GM19193 (cell line): ENCODE results near the gene CALB2.

Experiments
- POLR2A ChIP-seq: IDR thresholded peaks from 4 replicates; pipeline ENCODE4 v1.6.1; 2011; ENCODE audit not compliant: insufficient read depth, insufficient read length; ENCODE audit errors: extremely low read depth

Gene CALB2

GRCh38 chr16:71367241-71367976 is 8.9 kb downstream of the CALB2 start:
- TF ChIP-seq POLR2A: no peak

- TF ChIP-seq POLR2A: no peak
Measured at GRCh38 chr16:71368958-71369357, 10.4 kb downstream of the CALB2 start.

GRCh38 chr16:71369494-71369893 is 11.0 kb downstream of the CALB2 start:
- no peak for TF ChIP-seq POLR2A

DNA sequence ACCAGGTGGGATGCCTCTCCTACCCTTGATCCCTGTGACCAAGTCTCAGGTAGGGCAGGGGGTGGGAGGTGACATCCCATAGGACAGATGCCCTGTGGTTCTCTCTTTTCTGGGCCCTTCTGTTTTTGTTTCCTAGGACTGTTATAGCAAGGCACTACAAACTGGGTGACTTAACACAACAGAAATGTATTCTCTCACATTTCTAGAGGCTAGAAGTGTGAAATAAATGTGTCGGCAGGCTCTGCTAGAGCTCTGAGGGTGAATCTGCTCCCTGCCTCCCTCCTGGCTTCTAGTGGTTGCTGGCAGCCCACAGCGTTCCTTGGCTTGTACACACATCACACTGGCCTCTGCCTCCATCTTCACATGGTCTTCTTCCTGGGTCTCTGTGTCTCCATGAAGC is 12.7 kb downstream of the CALB2 start:
- TF ChIP-seq POLR2A: no peak

GRCh38 chr16:71373073-71373472 is 14.6 kb downstream of the CALB2 start:
- TF ChIP-seq POLR2A: no peak

DNA sequence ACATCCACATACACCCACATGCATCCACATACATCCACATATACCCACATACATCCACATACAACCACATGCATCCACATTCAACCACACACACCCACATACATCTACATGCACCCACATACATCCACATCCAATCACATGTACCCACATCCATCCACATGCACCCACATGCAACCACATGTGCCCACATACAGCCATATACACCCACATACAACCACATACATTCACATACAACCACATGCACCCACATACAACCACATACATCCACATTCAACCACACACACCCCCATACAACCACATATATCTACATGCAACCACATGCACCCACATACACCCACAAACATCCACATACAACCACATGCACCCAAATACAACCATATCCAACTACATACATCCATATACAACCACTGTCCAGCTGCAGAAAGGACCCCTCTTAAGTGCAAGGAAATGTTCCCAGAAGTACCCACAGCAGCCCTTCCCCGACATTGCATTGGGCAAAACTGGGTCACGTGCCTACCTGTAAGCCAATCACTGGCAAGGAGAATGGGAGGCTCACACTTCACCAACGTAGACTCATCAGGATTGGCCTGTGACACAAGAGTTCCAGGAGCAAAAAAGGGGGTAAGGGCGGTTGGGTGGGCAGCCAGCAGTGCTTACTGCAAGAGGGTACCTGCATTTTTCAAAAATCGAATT is 18.1 kb downstream of the CALB2 start:
- TF ChIP-seq POLR2A: no peak

- TF ChIP-seq POLR2A: no peak
Measured at GRCh38 chr16:71379711-71380110, 21.2 kb downstream of the CALB2 start.

DNA sequence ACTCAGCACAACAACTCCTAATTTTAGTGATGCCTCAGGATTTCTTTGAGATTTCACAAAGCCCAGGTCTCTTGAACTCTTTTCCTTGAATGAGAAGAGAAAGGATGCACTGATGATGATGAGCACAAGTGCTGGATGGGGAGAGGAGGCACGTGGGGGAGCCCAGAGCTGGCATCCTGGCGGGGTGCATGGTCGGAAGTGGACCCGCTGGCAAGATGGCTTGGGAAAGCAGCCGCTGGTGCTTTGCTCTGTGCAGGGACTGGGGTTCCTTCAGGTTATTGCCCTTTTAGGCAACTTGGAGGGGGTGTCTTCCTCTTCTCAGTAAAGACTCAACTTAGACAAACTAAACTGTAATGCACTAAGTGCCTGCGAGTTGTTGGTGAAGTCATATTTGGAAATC is 22.3 kb downstream of the CALB2 start:
- TF ChIP-seq POLR2A: no peak

GRCh38 chr16:71383054-71383773 is 24.7 kb downstream of the CALB2 start:
- TF ChIP-seq POLR2A: no peak

DNA sequence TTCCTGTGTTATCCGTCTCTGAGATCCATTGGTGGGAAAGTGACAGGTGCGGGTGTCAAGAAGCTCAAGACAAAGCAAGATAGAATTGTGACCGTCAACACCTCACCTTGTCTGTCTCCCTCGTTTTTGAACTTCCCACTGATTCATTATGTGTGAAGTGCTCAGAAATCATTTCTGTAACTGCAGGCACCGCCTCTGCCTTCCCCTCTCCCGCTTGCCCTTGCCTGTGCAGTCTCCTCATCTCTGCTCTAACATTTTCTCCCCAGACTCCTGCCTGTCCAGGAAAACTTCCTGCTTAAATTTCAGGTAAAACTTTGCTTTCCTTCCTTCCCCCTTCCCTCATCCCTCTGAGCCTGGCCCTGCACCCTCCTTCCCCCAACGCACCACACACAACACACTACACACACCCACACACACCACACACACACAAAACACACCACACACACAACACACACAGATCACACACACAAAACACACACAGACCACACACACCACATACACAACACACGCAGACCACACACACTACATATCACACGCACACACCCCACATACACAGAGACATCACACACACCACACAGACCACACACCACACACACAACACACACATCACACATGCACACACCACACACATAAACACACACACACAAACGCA is 25.7 kb downstream of the CALB2 start:
- no peak for TF ChIP-seq POLR2A

DNA sequence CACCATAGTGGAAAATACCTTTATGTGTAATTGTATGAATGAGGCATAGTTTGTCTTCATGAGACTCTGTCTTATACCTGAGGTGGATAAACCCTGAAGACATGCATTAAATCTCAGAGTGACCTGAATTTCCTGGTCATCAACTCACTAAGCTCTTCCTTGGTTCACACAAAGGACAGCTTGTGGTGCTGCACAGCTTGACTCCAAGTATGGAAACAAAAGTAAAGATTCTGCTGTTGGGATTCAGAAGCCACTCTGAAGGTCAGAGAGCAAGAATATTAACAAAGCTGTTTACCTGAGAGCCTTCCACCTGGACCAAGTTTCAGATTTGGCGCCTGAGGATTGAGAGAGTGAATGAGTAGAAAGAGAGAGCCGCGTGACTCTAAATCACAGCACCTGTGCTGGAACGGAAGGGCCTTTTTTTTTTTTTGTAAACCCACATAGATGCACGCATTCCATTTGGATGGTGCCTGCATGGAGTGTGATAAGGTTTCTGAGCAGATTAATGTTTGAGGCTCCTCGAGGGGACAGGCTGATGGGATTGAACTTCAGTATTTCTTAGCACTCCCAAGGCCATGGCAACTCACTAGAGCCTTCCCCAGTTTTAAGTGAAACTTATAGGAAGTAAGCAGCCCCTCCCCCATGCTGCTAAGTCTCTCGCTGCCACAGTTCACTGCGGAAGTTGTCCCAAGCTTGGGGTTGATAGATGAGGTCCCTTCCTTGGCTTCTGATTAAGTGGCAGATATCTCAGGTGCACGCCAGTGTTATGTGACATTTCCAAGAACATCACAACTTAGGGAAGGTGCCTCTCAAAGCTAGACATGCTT is 28.7 kb downstream of the CALB2 start:
- no peak for TF ChIP-seq POLR2A

- TF ChIP-seq POLR2A: no peak
Measured at GRCh38 chr16:71389330-71389729, 30.8 kb downstream of the CALB2 start.

DNA sequence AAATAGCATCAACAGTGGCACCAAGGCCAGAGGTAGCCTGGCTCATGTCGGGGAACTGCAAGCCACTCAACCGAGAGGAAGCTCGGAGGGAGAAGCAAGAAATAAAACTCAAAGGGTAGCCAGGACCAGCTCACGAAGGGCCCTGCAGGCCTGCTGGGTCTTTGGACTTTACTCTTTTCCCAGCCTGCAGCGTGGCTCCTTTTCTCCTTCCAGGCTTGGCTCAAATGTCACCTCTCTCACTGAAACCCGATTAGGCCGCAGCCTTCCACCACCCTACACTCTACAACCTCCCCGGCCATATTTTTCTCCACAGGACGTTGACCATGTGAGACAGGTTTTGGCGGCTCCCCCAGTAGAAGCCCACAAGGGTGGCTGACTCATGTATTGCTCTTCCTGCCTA is 38.1 kb downstream of the CALB2 start:
- no peak for TF ChIP-seq POLR2A

DNA sequence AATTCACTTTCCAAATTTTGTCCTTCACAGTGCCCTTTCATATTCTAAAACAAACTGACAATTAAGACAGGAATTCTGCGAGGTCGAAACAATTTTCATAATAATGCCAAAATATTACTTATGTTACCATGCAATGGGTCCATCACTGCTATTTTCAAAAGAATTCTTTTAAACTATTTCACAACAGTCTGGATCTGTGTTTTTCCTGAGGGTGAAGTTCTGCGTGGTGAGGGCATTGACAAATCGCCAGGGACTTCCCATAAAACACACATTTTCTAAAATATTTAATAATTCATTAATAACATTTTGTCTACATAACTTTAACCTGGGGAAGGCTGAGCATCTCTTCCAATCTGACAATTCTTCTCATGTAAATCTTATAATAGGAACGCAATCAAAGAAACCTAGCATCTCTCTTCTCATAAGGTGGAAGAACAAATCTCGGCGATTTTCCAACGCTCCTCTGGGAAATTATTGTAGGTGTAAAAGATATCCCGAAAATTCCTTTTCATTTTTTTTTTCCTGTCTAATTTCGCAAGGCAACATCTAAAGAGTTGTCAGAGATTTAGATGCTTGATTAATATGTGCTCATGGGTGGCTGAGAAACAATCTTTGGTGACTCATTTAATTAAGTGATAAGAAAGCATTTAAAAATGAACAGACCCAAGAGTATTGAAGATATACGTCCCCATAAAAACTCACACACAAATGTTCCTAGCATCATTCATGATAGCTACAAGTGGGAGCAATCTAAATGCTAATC is 41.5 kb downstream of the CALB2 start:
- TF ChIP-seq POLR2A: no peak
